Embryonic facial prominence (tissue), 1 donor: ENCODE data around the gene CMA1.

Experiments
- DNase-seq: peaks from one replicate; pipeline ENCODE4 v3.0.0-alpha.2; 2016; ENCODE audit errors: extremely low spot score

CMA1 gene

GRCh38 chr14:24465805-24466204, 42.3 kb downstream of the CMA1 start:
- DNase-seq, result no peak

- DNase-seq, result no peak
Observed at GRCh38 chr14:24465368-24465767, 42.7 kb downstream of the CMA1 start.

- DNase-seq, result no peak
Observed at GRCh38 chr14:24463884-24464785, 43.9 kb downstream of the CMA1 start.

- no peak for DNase-seq
Observed at GRCh38 chr14:24463017-24463883, 44.8 kb downstream of the CMA1 start.

GRCh38 chr14:24461336-24461735, 46.7 kb downstream of the CMA1 start:
- DNase-seq, result no peak

- DNase-seq, result no peak
Observed at GRCh38 chr14:24459331-24459730, 48.7 kb downstream of the CMA1 start.

- no peak for DNase-seq
Observed at GRCh38 chr14:24458736-24459135, 49.3 kb downstream of the CMA1 start.

- no peak for DNase-seq
Observed at GRCh38 chr14:24456980-24457379, 51.1 kb downstream of the CMA1 start.
